NCI-H2029 treated with DMSO at 0.1 percent for 48 hours (cell line): ENCODE measurements around the gene TRAF4.

Experiments used
- DNase-seq: peaks from one replicate; lab custom pipeline; 2025; lab: John Stamatoyannopoulos, UW

TRAF4 gene

DNA sequence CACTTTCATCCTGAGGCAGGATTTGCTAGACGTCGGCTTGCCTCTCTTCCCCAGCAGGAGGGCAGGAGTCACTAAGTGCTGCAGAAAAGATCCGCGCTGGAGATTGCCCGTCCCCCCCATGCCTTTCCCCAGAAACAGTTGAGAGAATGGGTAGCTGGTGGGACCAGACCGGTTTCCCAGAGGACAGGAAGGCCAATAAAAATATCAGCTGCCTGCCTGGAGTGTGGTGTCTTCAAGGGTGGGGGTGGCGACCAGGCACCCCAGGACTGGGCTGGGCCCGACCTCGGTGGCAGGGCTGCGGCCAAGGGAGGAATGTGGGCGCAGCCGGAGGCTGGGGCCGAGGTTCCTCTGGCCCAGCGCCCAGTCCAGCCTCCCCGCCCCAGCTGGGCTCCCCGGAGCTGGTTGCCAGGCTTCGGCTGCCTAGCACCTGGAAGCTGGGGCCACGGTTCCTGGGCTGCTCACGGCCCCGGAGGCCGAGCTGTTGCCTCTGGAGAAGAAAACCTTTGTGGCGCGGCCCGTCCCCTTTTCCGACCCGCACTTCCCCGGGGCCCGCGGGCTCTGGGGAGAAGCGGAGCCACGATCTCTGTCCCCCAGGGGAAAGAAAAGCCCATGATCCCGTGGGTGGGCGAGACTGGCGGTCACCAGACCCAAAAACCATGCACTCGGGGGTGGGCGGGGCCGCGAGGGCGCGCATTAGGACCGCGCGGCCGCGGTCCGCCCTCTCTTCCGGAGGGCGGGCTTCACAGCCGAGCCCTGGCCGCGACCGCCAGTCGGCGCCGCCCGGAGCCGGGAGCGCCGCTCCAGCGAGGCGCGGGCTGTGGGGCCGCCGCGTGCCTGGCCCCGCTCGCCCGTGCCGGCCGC lies at the start of gene TRAF4:
TSS of gene TRAF4 (plus strand) at position 769 of the 861 bp plus-strand sequence. CDS start 102 bp downstream, outside the sequence.
- no peak for DNase-seq

DNA sequence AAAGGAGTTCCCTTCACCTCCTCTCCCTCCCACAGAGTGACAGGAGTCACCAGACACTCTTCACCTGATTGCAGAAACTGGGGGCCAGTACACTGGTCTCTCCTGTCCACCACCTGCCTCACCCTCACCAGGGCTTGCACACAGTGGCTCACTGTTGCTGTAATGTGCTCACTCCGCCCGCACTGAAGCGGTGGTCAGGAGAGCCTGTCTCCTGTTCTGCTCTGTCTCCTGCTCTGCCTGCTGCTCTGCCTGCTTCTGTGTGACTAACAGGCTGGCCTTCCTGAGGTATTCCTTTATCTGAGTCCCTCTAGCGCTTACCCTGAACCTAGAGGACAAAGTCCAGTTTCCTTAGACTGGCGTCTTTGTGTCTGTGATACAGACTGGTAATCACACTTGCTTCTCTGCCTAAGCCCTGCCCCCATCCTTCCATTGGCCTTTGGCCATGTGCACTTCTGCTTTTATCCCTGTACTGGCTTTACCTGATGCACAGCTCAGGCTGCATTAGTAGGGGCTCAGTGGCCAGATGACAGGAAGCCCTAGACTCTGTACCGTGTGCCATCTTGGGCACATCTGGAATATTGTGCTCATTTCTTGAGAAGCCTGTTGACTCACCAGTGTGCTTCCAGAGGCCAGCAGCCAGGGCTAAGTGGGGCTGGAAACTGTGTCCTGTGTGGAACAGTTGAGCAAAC lies 45.4 kb upstream of the TRAF4 start:
- no peak for DNase-seq

DNA sequence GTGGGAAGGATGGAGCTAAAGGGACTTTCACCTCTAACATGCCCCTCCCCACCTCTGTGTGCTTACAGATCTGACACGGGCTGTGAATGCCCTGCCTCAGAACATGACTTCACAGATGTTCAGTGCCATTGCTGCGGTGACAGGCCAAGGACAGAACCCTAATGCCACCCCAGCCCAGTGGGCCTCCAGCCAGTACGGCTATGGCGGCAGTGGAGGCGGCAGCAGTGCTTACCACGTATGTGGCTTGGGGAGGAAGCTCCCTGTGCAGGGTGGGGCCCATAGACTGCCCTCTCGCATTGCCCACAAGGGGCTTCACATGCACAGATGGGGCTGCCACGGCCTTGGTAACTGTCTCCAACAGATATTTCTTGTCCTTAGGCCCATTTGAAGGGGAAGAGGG lies 43.5 kb upstream of the TRAF4 start:
- DNase-seq: no peak

- DNase-seq: no peak
Measured at GRCh38 chr17:28700830-28701492, 42.9 kb upstream of the TRAF4 start.

DNA sequence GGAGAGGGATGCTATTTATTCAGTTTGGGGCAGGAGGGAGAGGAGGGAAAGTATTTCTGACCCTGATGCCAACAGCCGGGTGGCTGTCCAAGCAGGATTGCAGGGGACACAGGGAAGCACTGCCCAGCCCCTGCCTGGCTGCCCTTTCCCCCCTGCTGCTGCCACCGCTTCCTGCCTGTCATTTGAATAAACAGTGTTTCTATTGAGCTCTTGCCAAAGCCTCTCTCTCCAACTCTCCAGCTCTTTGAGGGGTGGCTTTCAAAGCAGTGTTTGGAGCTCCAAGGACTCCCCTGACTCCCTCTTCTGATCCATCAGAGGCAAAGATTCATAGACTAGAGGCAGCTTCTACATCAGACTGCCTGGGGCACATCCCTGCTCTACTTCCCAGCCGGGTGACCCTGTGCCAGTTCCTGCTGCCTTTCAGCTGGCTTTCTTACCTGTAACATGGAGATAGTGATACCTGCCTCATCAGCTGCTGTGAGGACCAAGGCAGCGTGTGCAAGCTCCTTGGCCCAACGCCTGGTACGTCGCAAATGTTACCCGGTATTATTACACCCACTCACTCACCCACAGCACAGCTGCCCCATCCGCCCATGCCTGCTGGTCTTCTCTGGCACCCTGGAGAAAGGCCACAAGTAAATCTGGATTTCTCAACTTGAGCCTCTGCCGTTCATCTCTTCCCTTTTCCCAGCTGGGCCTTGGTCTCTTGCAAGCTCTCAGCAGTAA lies 41.6 kb upstream of the TRAF4 start:
- DNase-seq: peak; percentile 53

DNA sequence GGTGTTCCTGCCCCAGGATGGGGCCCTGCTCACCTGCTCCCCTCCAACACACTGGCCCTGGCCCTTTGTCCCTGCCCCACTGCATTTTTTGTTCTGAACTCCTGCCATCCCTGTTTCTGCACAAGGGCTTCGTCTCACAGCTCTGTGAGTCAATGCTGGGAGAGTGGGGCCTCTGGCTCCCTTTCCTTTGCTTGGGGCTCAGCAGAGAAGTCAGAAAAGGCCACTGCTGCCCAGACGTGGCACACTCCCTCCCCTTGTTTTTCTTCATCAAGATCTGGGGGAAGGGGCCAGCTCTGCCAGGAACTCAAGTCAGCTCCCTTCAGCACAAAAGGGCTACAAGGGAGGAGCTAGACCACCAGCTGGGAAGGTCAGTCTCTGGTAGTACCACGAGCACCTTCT lies 41.1 kb upstream of the TRAF4 start:
- DNase-seq: no peak

- no peak for DNase-seq
Measured at GRCh38 chr17:28703552-28704218, 40.1 kb upstream of the TRAF4 start.

GRCh38 chr17:28704219-28704858 lies 39.5 kb upstream of the TRAF4 start:
- DNase-seq: no peak

DNA sequence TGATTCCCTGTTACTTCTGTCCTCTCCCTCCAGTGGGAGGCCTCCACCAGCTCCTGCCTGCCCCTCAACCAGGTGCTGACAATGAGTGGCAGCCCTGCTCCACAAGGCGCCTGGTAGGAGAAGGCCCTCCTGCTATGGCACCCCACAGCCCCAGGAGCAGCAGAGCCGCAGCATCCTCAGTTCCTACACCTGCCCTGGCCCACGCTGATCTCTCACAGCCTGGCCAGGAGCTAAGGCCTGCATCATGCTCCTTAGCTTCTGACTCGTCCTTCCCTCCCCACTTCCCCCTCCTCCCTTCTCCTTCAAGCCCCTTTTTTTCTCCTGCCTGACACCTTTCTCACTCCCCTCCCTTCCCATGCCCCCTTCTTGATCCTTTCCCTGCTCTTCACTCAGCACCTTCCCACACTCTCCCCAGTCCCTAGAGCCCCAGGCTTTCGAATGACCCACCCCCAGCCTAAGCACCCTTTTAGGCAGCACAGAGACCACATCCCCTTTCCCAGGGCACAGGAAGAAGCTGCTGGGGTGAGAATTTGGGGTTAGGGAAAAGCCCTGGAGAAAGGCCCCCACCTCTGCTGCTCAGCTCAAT lies 38.6 kb upstream of the TRAF4 start:
- no peak for DNase-seq

- DNase-seq: no peak
Measured at GRCh38 chr17:28705728-28706334, 38.0 kb upstream of the TRAF4 start.

- DNase-seq: no peak
Measured at GRCh38 chr17:28706471-28707338, 37.1 kb upstream of the TRAF4 start.

GRCh38 chr17:28707339-28707720 lies 36.5 kb upstream of the TRAF4 start:
- DNase-seq: no peak

DNA sequence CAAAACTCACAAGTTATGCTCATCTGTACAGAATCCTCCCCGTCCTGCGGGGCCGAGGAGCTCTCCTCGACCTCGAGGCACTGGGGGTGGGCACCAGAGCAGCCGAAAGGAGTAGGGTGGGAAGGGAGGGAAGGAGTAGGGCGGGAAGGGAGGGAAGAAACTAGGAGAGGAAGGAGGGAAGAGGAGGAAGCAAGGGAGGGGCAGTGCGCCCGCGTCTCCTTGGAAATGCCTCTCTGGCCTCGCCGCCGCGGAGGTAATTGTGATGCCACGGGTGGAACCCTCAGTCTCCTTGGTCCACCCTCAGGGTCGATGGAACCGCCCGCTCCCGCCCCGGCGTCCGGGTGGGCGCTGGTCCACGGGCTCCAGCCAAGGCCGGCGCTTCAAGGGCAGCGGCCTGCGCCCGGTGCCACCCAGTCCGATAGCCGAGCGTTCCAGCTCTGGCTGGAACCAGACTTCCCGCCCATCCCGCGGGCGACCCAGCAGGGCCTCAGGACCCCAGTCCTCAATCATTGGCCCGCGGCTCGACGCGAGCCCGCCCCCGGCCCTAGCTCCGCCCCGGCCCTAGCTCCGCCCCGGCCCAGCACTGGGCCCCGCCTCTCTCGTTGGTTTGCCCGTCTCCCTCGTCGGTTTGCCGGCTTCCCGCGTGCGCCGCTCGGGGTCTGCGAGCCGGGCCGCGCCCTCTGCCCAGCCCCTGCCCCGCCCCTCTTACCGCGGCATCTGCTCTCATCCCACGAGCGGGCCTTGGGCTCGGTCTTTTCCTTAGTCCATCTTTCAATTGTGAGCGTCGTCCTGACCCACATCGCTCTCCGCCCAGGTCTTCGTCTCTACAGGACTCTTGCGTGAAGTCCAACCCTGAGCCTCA lies 32.7 kb upstream of the TRAF4 start:
- peak; percentile 43 for DNase-seq

DNA sequence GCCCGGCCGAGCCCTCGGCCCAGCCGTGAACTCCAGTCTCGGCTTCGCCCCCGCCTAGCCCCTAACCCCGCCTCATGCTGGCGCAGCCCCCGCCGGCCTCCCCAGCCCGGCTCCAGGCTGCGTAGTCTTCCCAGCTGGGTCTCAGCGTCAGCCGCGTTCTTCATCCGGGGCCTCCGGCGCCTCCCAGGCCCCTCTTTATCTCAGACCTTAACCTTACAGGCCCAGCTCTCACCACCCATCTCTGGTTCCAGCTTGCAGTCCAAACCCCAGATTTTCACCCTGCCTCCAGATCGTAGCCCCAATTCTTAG lies 32.1 kb upstream of the TRAF4 start, which contains the start of gene PROCA1:
TSS of gene PROCA1 (minus strand) at position 166 of the 309 bp plus-strand sequence. CDS start 228 bp downstream, outside the sequence.
- DNase-seq: no peak

GRCh38 chr17:28712032-28712704 lies 31.6 kb upstream of the TRAF4 start:
- DNase-seq: no peak

- DNase-seq: no peak
Measured at GRCh38 chr17:28712705-28713415, 31.0 kb upstream of the TRAF4 start.

- DNase-seq: no peak
Measured at GRCh38 chr17:28714281-28714680, 29.5 kb upstream of the TRAF4 start.
